PC-9 (cell line): ENCODE results near the gene LCN6.

ENCODE experiments used
- CTCF ChIP-seq: fragments of 200-600 bp; sonication (generic); conservative IDR thresholded peaks from 2 replicates; pipeline ENCODE4 v1.6.1; 2017; ENCODE audit warnings: mixed run types, antibody characterized with exemption, mild to moderate bottlenecking, moderate library complexity
- EZH2 ChIP-seq: fragments of 200-600 bp; sonication (generic); IDR thresholded peaks from 2 replicates; pipeline ENCODE4 v1.8.0; 2017; ENCODE audit warnings: antibody characterized with exemption, low read depth

GRCh38 chr9:136726118-136726517 lies 22.2 kb downstream of the LCN6 start:
- TF ChIP-seq CTCF (no peak), EZH2 (no peak)
